Trophoblast cell (in vitro differentiated cells and primary cell): ENCODE results near the gene MAN1A1.

ENCODE experiments used
- DNase-seq, 2 donors: peaks; one replicate each; pipeline ENCODE4 v3.0.0-alpha.2; 2016
- H2AFZ ChIP-seq: 2 replicates; pipeline ENCODE4 v1.6.1; 2013; ENCODE audit warnings: low read length, moderate library complexity, mild to moderate bottlenecking; ENCODE audit not compliant: insufficient read depth, poor library complexity
- H2AK5ac ChIP-seq: 2 replicates; pipeline ENCODE4 v1.6.1; 2013; ENCODE audit warnings: mild to moderate bottlenecking, low read length
- H2BK120ac ChIP-seq: 2 replicates; pipeline ENCODE4 v1.6.1; 2013; ENCODE audit warnings: low read length, mild to moderate bottlenecking, moderate library complexity; ENCODE audit not compliant: insufficient read depth, poor library complexity
- H2BK12ac ChIP-seq: 2 replicates; pipeline ENCODE4 v1.6.1; 2013; ENCODE audit warnings: mild to moderate bottlenecking, low read length, moderate library complexity
- H2BK5ac ChIP-seq: 2 replicates; pipeline ENCODE4 v1.6.1; 2013; ENCODE audit warnings: low read length, low read depth, moderate library complexity, mild to moderate bottlenecking; ENCODE audit not compliant: poor library complexity
- H3K14ac ChIP-seq: 2 replicates; pipeline ENCODE4 v1.6.1; 2013; ENCODE audit warnings: mild to moderate bottlenecking, low read length
- H3K18ac ChIP-seq: 2 replicates; pipeline ENCODE4 v1.6.1; 2013; ENCODE audit warnings: mild to moderate bottlenecking, low read length
- H3K23ac ChIP-seq: 2 replicates; pipeline ENCODE4 v1.6.1; 2013; ENCODE audit warnings: low read length
- H3K27ac ChIP-seq: 2 replicates; pipeline ENCODE4 v1.5.1; 2013; ENCODE audit warnings: low read depth, mild to moderate bottlenecking, inconsistent platforms, low read length, moderate library complexity
- H3K27me3 ChIP-seq: 2 replicates; pipeline ENCODE4 v1.6.1; 2013; ENCODE audit warnings: inconsistent platforms, mild to moderate bottlenecking, low read length, moderate library complexity; ENCODE audit not compliant: insufficient read depth
- H3K36me3 ChIP-seq, 2 experiments: 1 replicate in 1 of 2; 2 replicates in 1 of 2; pipeline ENCODE4 v1.6.1; 2013; ENCODE audit warnings: low read length in 2 of 2, mild to moderate bottlenecking in 2 of 2, moderate library complexity in 1 of 2; ENCODE audit not compliant: insufficient read depth in 2 of 2, control insufficient read depth in 1 of 2
- H3K4ac ChIP-seq: 2 replicates; pipeline ENCODE4 v1.6.1; 2013; ENCODE audit warnings: low read depth, mild to moderate bottlenecking, low read length, moderate library complexity
- H3K4me1 ChIP-seq, 2 experiments: 1 replicate in 1 of 2; 2 replicates in 1 of 2; pipeline ENCODE4 v1.6.1; 2013; ENCODE audit warnings: low read length in 2 of 2, mild to moderate bottlenecking in 2 of 2, moderate library complexity in 1 of 2; ENCODE audit not compliant: insufficient read depth in 2 of 2, control insufficient read depth in 1 of 2
- H3K4me2 ChIP-seq: 2 replicates; pipeline ENCODE4 v1.6.1; 2013; ENCODE audit warnings: inconsistent platforms, mild to moderate bottlenecking, low read length, moderate library complexity
- H3K4me3 ChIP-seq: 2 replicates; pipeline ENCODE4 v1.5.1; 2013; ENCODE audit warnings: mild to moderate bottlenecking, low read depth, low read length, inconsistent platforms
- H3K79me1 ChIP-seq: one replicate; pipeline ENCODE4 v1.6.1; 2013; ENCODE audit warnings: low read length
- H3K79me2 ChIP-seq: 2 replicates; pipeline ENCODE4 v1.6.1; 2013; ENCODE audit warnings: low read length, mild to moderate bottlenecking; ENCODE audit not compliant: control insufficient read depth, insufficient read depth, poor library complexity
- H3K9ac ChIP-seq: 2 replicates; pipeline ENCODE4 v1.6.1; 2013; ENCODE audit warnings: mild to moderate bottlenecking, low read length
- H3K9me3 ChIP-seq: 2 replicates; pipeline ENCODE4 v1.6.1; 2013; ENCODE audit warnings: low read depth, mild to moderate bottlenecking, control low read depth, inconsistent platforms, low read length; ENCODE audit not compliant: insufficient read depth
- H4K12ac ChIP-seq: 2 replicates; pipeline ENCODE4 v1.6.1; 2013; ENCODE audit warnings: low read depth, mild to moderate bottlenecking, low read length, moderate library complexity
- H4K8ac ChIP-seq: 2 replicates; pipeline ENCODE4 v1.6.1; 2013; ENCODE audit warnings: low read depth, mild to moderate bottlenecking, low read length, moderate library complexity
- H4K91ac ChIP-seq: one replicate; pipeline ENCODE4 v1.6.1; 2013; ENCODE audit warnings: low read depth, mild to moderate bottlenecking, low read length, moderate library complexity
- WGBS: extraction: QIAGEN DNeasy Blood & Tissue Kit; methylation state at CpG from one replicate; pipeline ENCODE4 v1.1.7; 2013; ENCODE audit warnings: missing lambda C conversion rate; ENCODE audit not compliant: insufficient read length, insufficient coverage; ENCODE audit errors: extremely low coverage; 5-methylcytosine and 5-hydroxymethylcytosine counted together

MAN1A1 gene

DNA sequence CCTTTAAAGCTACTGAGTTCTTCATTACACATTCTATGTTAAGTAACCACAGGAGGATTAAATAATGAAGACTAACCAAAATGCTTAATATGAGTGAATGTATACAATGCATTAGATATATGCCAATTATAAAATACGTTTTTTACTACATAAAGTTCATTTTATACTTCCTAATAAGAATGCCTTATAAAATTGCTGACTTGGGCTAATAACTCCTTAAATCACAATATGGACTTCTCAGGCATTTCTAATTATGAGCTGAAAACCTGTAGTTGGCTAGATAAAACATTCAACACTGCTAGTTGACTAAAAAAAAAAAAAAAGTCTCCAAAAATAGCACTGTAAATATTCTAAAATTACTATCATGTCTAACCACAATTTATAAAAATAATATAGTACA lies 11.8 kb downstream of the MAN1A1 start:
- Histone ChIP-seq H3K36me3 (peaks cover 2 to 6% of the 10 kb centered on the region in 2 experiments), H3K9ac (no peak overlapping the region), H3K4ac (no peak overlapping the region), H3K27ac (no peak overlapping the region), H4K91ac (no peak overlapping the region), H3K4me3 (no peak overlapping the region), H3K4me2 (no peak overlapping the region), H2AFZ (no peak overlapping the region), H3K9me3 (no peaks in the 10 kb centered on the region), H3K79me1 (no peaks in the 10 kb centered on the region), H2BK120ac (no peak overlapping the region), H3K79me2 (no peaks in the 10 kb centered on the region), H2BK12ac (no peak overlapping the region), H3K18ac (no peak overlapping the region), H4K12ac (no peak overlapping the region), H4K8ac (no peak overlapping the region), H2BK5ac (no peak overlapping the region), H2AK5ac (no peak overlapping the region), H3K23ac (no peak overlapping the region), H3K27me3 (no peaks in the 10 kb centered on the region), H3K4me1 (no peaks in the 10 kb centered on the region), H3K14ac (no peak overlapping the region)
- WGBS, result no CpG with 5 or more reads among the region's 1 CpG
- no peak for DNase-seq

DNA sequence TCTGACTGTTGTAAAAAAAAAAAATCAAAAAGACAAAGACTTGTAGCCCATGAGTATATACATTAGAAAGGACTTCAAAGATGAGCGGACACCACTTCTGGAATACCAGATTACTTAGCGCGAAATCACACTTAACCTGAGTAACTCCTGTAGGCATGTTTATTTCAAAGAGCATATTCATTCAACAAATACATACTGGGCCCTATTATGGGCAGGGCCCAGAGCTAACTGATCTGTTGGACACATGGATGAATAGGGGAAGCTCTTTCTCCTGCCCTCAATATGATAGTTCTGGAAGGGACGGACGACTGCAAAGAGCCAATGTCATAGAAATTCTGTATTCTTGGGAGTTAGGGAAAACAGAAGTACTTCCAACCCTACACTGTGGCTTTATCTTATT lies 12.3 kb downstream of the MAN1A1 start:
- no peaks in the 10 kb centered on the region for H3K79me1 ChIP-seq
- H4K91ac ChIP-seq, result no peak overlapping the region
- no peak overlapping the region for H2AFZ ChIP-seq
- no peak overlapping the region for H3K4me3 ChIP-seq
- no peaks in the 10 kb centered on the region for H3K9me3 ChIP-seq
- no peak overlapping the region for H3K18ac ChIP-seq
- H3K4me1 ChIP-seq, result no peaks in the 10 kb centered on the region
- peaks cover 2 to 6% of the 10 kb centered on the region in 2 experiments for H3K36me3 ChIP-seq
- no peak overlapping the region for H3K4me2 ChIP-seq
- no peaks in the 10 kb centered on the region for H3K27me3 ChIP-seq
- no peak overlapping the region for H2AK5ac ChIP-seq
- DNase-seq, result no peak
- H2BK120ac ChIP-seq, result no peak overlapping the region
- H3K14ac ChIP-seq, result no peak overlapping the region
- H3K79me2 ChIP-seq, result no peaks in the 10 kb centered on the region
- no peak overlapping the region for H4K8ac ChIP-seq
- no peak overlapping the region for H3K23ac ChIP-seq
- H3K9ac ChIP-seq, result no peak overlapping the region
- no peak overlapping the region for H2BK5ac ChIP-seq
- WGBS, result no CpG with 5 or more reads among the region's 5 CpGs
- H3K27ac ChIP-seq, result no peak overlapping the region
- no peak overlapping the region for H4K12ac ChIP-seq
- H3K4ac ChIP-seq, result no peak overlapping the region
- H2BK12ac ChIP-seq, result no peak overlapping the region

DNA sequence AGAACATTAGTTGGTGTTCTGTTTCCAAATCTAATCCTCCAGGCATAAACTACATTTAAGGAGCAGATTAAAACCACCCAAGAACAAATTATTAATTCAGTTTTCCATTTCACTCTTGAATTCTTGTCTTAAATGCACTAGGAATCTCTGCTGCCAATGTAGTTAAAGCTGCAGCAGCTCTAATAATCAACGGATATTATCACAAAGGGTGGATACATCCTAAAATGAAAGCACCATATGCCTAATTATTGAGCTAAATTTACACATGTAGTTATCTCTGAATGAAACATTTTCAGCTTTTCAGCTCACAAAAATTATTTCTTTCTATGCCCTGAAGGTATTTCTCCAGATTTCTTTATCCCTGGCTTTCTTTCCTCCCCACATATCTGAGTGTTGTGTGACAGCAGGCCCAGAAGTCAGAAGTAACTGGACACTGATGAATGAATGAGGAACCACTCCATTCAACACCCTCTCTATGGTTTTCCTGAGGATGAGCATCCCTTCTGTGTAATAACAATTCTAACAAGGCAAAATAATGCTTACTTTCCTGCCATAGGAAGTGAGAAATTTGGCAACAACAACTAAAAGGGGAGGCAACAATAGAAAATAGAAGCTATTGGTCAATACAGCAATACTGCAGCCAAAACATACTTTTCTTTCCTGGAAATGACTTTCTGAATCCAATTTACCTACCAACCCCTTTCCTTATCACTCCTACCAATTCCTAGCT lies 14.9 kb downstream of the MAN1A1 start:
- H2AFZ ChIP-seq, result no peak overlapping the region
- H4K8ac ChIP-seq, result no peak overlapping the region
- no peak overlapping the region for H4K91ac ChIP-seq
- H3K23ac ChIP-seq, result no peak overlapping the region
- no peak overlapping the region for H3K4me3 ChIP-seq
- H3K79me1 ChIP-seq, result no peaks in the 10 kb centered on the region
- peaks cover 2 to 4% of the 10 kb centered on the region in 2 experiments for H3K4me1 ChIP-seq
- H3K79me2 ChIP-seq, result no peaks in the 10 kb centered on the region
- H2BK12ac ChIP-seq, result no peak overlapping the region
- H3K18ac ChIP-seq, result no peak overlapping the region
- no peaks in the 10 kb centered on the region for H3K9me3 ChIP-seq
- no peaks in the 10 kb centered on the region for H3K27me3 ChIP-seq
- H3K4ac ChIP-seq, result no peak overlapping the region
- no peak for DNase-seq
- no peak overlapping the region for H3K9ac ChIP-seq
- no peak overlapping the region for H2BK5ac ChIP-seq
- no peak overlapping the region for H3K14ac ChIP-seq
- H2AK5ac ChIP-seq, result no peak overlapping the region
- no CpG with 5 or more reads among the region's 1 CpG for WGBS
- no peak overlapping the region for H3K27ac ChIP-seq
- peaks cover 1 to 3% of the 10 kb centered on the region in 2 experiments for H3K36me3 ChIP-seq
- H3K4me2 ChIP-seq, result no peak overlapping the region
- no peak overlapping the region for H4K12ac ChIP-seq
- no peak overlapping the region for H2BK120ac ChIP-seq

DNA sequence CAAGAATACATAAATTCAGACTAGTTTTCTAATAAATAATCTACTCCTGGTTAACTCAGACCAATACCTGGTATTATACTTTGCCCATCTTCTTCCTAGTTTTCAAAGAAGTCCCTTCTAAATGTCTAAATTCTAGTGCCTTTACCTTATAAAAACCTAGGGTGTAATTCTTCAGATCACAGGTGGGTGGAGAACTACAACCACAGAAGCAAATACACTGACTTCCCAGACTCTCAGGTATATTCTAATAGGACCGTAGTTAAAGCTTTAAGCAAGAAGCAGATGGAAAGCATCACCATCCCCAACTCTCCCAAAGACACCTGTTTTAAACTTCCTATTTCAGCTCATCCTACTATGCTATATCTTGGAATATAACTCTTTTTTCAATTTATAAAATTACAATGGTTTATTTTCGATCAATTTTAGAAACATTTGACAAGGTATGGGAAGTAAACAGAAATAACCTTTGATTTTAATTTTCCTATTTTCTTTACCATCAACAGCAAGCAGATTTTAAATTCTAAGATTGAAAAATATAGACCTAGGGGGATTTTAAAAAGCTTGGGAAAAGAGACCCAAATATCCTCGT lies 15.8 kb downstream of the MAN1A1 start:
- Histone ChIP-seq H2AFZ (no peak overlapping the region), H3K4me2 (no peak overlapping the region), H3K18ac (no peak overlapping the region), H3K4me1 (peaks cover 2 to 4% of the 10 kb centered on the region in 2 experiments), H3K79me1 (no peaks in the 10 kb centered on the region), H3K79me2 (no peaks in the 10 kb centered on the region), H3K27ac (no peak overlapping the region), H3K27me3 (no peaks in the 10 kb centered on the region), H3K9me3 (no peaks in the 10 kb centered on the region), H4K12ac (no peak overlapping the region), H3K23ac (no peak overlapping the region), H3K4me3 (no peak overlapping the region), H3K36me3 (peaks cover 0 to 2% of the 10 kb centered on the region in 2 experiments), H2AK5ac (no peak overlapping the region), H2BK120ac (no peak overlapping the region), H2BK5ac (no peak overlapping the region), H4K91ac (no peak overlapping the region), H3K9ac (no peak overlapping the region), H3K4ac (no peak overlapping the region), H4K8ac (no peak overlapping the region), H2BK12ac (no peak overlapping the region), H3K14ac (no peak overlapping the region)
- DNase-seq, result peak in 1 of 2 donors; percentile 61
- WGBS, result no CpG with 5 or more reads among the region's 3 CpGs
